Nephron (organoid): ENCODE results near the gene CABP4.
A peak's percentile ranks its signal among the peaks of the same experiment; 100 is the strongest.
"Not testable (repeated sequence)": the region's sequence is repeated elsewhere in the genome, so short reads cannot be mapped to it uniquely, and the experiment has no call there.

ENCODE experiments used
- H3K27ac Mint-ChIP-seq, 3 experiments: 2 replicates each; pipeline ENCODE4 v1.8.0; 2020; ENCODE audit warnings: mixed read lengths in 3 of 3, mild to moderate bottlenecking in 2 of 3, moderate library complexity in 1 of 3
- H3K27me3 Mint-ChIP-seq: 2 replicates; pipeline ENCODE4 v1.8.0; 2021; ENCODE audit warnings: low read depth, mild to moderate bottlenecking, moderate library complexity, mixed read lengths
- H3K36me3 Mint-ChIP-seq: 2 replicates; pipeline ENCODE4 v1.8.0; 2020; ENCODE audit warnings: low read depth, mixed read lengths
- H3K4me1 Mint-ChIP-seq: 2 replicates; pipeline ENCODE4 v1.8.0; 2020; ENCODE audit warnings: mixed read lengths
- H3K4me3 Mint-ChIP-seq, 3 experiments: 2 replicates each; pipeline ENCODE4 v1.8.0; 2020; ENCODE audit warnings: mild to moderate bottlenecking in 3 of 3, mixed read lengths in 3 of 3, moderate library complexity in 2 of 3
- H3K9me3 Mint-ChIP-seq: 2 replicates; pipeline ENCODE4 v1.8.0; 2020; ENCODE audit warnings: mixed read lengths
- TF ChIP-seq, protein P1 (sequence below), 3 experiments: fragments of 200-600 bp; sonication (generic); IDR thresholded peaks; one replicate each; pipeline ENCODE4 v1.5.0; 2021; ENCODE audit warnings: antibody characterized with exemption in 3 of 3; ENCODE audit not compliant: unreplicated experiment in 3 of 3

CABP4 gene

DNA sequence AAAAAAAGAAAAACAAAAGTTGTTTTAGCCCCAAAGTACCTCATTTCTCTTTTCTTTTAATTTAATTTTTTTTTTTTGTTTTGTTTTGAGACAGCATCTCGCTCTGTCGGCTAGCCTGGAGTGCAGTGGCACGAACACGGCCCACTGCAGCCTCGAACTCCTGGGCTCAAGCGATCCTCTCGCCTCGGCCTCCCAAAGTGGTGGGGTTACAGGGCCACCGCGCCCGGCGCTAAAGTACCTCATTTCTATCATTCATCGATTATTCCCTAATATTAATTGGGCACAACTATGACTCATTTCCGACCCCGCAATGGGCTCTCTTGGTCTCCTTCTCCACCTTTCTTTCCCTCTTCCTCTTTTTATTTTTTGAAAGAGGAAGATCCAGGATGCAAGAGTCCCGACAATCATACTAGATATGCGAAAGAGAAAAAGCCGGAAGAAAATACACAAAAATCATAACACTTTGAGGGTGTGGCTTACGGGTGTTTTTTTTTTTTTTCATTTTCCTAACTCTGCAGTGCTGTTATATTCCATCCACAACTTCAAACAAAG, 27.2 kb downstream of the CABP4 start:
- Mint-ChIP-seq H3K27me3 (peaks cover 5% of the 10 kb centered on the region), H3K27ac (peak overlapping the region; percentile 92 to 98 (median 96)), H3K4me3 (peak overlapping the region; percentile 89 to 98 (median 90)), H3K36me3 (peaks cover 13% of the 10 kb centered on the region), H3K4me1 (peaks cover 36% of the 10 kb centered on the region), H3K9me3 (no peaks in the 10 kb centered on the region)
- TF ChIP-seq, protein P1, sequence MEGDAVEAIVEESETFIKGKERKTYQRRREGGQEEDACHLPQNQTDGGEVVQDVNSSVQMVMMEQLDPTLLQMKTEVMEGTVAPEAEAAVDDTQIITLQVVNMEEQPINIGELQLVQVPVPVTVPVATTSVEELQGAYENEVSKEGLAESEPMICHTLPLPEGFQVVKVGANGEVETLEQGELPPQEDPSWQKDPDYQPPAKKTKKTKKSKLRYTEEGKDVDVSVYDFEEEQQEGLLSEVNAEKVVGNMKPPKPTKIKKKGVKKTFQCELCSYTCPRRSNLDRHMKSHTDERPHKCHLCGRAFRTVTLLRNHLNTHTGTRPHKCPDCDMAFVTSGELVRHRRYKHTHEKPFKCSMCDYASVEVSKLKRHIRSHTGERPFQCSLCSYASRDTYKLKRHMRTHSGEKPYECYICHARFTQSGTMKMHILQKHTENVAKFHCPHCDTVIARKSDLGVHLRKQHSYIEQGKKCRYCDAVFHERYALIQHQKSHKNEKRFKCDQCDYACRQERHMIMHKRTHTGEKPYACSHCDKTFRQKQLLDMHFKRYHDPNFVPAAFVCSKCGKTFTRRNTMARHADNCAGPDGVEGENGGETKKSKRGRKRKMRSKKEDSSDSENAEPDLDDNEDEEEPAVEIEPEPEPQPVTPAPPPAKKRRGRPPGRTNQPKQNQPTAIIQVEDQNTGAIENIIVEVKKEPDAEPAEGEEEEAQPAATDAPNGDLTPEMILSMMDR (IDR thresholded peaks at IDR 0.05; ENCODE audit: unreplicated experiment in 3 of 3): no peak

DNA sequence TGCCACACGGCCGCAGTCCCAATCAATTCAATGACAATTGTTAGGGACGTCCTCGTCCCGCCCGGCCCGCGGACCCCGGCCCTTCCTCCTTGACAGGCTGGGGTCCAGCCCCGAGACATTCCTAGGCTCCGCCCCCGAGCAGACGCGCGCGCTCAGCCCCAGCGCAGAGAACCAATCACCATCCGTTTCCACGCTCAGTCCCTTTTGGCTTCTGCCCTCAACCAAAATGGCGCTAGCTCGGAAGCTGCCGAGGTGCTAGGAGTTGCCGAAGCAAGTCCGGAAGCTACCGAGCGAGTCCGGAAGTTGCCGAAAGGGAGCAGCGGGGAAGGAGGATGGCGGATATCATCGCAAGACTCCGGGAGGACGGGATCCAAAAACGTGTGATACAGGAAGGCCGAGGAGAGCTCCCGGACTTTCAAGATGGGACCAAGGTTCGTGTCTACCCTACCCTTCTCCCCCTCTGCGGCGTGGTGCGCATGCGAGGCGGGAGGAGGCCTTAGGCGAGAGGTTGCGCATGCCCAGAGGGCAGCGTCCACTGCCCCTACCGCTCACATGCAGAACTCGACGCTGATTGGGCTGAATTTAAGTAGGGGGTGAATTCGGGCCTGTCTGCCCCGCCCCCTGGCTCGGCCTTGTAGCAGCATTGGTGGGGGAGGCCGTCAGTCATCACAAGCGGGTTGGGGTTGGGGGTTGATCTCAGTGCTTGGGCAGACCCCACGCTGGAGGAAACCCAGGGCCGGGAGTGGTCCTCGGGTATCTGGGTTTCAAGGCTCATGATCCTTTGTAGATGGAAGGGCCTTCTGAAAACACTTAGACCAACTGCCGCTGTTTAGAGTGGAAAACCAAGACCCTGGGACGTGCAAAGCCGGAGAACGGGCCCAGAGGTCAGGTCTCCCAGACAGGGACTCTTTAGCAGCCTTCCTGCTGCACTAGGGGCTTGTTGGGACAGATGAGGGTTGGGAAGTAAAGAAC, 28.0 kb downstream of the CABP4 start, which contains the start of gene AIP:
Gene AIP, plus strand, starts transcription at position 200 of the 972 bp plus-strand sequence. Its CDS starts 133 bp downstream, at position 333.
- peak within 1 kb of the TSS; percentile 92 to 98 (median 96) for H3K27ac Mint-ChIP-seq
- TF ChIP-seq, protein P1 (IDR thresholded peaks at IDR 0.05; ENCODE audit: unreplicated experiment in 3 of 3): peak in 1 of 3 experiments; percentile 14

DNA sequence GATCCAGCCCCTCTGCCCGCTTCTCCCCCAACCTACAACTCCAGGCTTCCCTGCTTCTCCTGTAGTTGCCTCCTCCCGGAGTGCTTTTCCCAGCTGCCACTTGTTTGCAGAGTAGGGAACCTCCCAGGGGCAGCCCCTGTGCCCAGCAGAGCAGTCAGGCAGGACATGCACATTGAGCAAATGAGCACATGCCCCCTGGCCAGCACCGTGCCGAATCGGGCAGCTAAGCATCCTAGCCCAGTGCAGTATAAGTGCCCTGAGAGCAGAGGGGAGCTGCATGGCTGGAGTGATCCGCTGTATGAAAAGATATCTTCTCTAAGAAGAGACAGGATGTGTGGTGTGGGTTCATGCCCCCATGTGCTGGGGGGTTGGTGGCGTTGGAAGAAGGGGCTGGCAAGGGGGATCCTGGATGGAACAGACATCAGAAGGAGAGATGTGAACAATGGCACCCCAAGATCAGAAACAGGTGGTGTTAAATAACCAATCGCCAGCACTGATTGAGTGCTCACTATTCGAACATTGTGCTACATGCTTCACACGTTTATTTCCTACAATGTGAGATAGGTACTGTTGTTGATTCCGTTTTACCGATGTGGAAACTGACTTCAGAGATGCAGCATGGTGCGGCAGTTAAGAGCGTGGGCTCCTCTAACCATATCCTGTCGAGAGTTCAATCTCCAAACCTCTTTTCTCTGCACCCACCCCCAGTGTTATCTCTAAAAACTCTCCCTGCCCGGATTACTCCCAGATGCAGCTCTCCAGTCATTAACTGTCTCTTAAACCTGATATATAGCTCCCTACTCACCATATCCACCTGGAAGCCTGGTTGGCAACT, 28.9 kb downstream of the CABP4 start:
- Mint-ChIP-seq H3K4me3 (peak overlapping the region; percentile 89 to 98 (median 90)), H3K9me3 (no peaks in the 10 kb centered on the region), H3K27me3 (peaks cover 3% of the 10 kb centered on the region), H3K36me3 (peaks cover 21% of the 10 kb centered on the region), H3K27ac (peak overlapping the region; percentile 8 to 92 (median 31)), H3K4me1 (peaks cover 36% of the 10 kb centered on the region)
- TF ChIP-seq, protein P1 (IDR thresholded peaks at IDR 0.05; ENCODE audit: unreplicated experiment in 3 of 3): no peak

More for the DNA sequence above, 28.0 kb downstream of the CABP4 start, which contains the start of gene AIP:
- H3K27me3 Mint-ChIP-seq: peaks cover 5% of the 10 kb centered on the region
- H3K36me3 Mint-ChIP-seq: peaks cover 21% of the 10 kb centered on the region
- H3K4me3 Mint-ChIP-seq: peak within 1 kb of the TSS; percentile 89 to 98 (median 90)
- no peaks in the 10 kb centered on the region for H3K9me3 Mint-ChIP-seq
- H3K4me1 Mint-ChIP-seq: peaks cover 36% of the 10 kb centered on the region

DNA sequence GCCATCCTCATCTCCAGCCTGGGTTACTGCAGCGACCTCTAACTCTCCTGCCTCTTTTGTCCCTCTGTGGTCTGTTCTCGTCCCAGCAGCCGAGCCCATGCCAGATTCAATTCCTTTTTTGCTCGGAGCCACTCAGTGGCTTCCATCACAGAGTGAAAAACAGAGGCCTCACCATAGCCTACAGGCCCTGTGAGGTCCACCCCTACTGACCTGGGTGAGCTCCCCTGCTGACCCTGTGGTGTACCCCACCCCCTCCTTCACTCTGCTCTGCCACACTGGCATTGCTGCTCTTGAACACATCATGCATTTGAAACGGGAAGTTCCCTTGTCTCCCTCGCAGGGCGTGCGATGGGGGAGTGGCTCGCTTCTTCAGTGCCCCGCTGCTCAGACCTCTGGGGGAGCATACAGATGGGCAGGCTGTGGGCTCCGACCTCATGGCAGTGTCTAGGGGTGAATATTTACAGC, 29.7 kb downstream of the CABP4 start:
- Mint-ChIP-seq H3K36me3 (peaks cover 26% of the 10 kb centered on the region), H3K4me3 (peak overlapping the region; percentile 89 to 98 (median 90)), H3K27me3 (no peaks in the 10 kb centered on the region), H3K4me1 (peaks cover 36% of the 10 kb centered on the region), H3K9me3 (no peaks in the 10 kb centered on the region), H3K27ac (peak overlapping the region in 2 of 3 experiments; percentile 31 to 92)
- TF ChIP-seq, protein P1 (IDR thresholded peaks at IDR 0.05; ENCODE audit: unreplicated experiment in 3 of 3): no peak

DNA sequence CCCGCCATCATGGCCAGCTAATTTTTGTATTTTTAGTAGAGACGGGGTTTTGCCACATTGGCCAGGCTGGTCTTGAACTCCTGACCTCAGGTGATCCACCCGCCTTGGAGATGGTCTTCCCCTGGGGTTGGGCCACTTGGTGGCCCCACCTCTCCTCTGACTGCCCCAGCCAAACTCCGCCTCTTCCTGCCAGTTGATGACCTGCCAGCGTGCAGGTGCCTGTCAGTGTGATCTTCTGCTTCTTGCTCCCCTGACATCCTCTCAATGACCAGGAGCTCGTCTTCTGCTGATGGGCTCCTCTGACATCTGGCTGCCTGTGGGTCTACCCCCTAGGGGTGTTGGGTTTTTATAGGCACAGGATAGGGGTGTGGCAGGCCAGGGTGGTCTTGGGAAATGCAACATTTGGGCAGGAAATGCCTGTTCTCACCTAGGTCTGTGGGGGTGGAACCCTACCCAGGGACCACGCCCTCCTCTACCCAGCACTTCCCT, 30.8 kb downstream of the CABP4 start:
- H3K9me3 Mint-ChIP-seq, H3K27me3 Mint-ChIP-seq: not testable (repeated sequence)
- Mint-ChIP-seq H3K4me3 (peak overlapping the region in 2 of 3 experiments; percentile 17 to 57), H3K4me1 (peaks cover 36% of the 10 kb centered on the region), H3K27ac (peak overlapping the region in 1 of 3 experiments; percentile 36), H3K36me3 (peaks cover 27% of the 10 kb centered on the region)
